Panc1 (cell line): ENCODE measurements around the gene BMP2K. TPM values are rescaled to one million over a fixed set of nuclear protein-coding genes. Genes with fewer than 3 reads are reported as not detected.

Source experiments
- ATAC-seq: fragments of 200-7000 bp; cut with Tn5 transposase; 2 replicates; pipeline ENCODE4 v1.9.1; 2020; ENCODE audit warnings: mild to moderate bottlenecking, moderate library complexity
- BruUV-seq: library from RNA; stranded (reverse); fragments of 400-500 nt; replicated peaks from 2 replicates; lab custom pipeline; 2021; lab: Mats Ljungman, UMichigan
- CTCF ChIA-PET: fragments of 300-600 bp; sonication (Branson Sonifier 250); formaldehyde crosslinking; loops from one replicate; lab custom pipeline; 2022; ENCODE audit warnings: antibody characterized with exemption; lab: Charles Lee
- POLR2A ChIA-PET: fragments of 300-600 bp; sonication (Branson Sonifier 250); formaldehyde crosslinking; loops from one replicate; lab custom pipeline; 2022; ENCODE audit warnings: antibody characterized with exemption; lab: Charles Lee
- DNase-seq: peaks from one replicate; pipeline ENCODE4 v3.0.0-alpha.2; 2010; ENCODE audit warnings: low read depth, low spot score
- H3K27ac ChIP-seq: 2 replicates; pipeline ENCODE4 v1.5.1; 2011; ENCODE audit warnings: mild to moderate bottlenecking, low read length, inconsistent platforms
- H3K27me3 ChIP-seq: fragments of 200-500 bp; sonication (Bioruptor generic); 2 replicates; pipeline ENCODE4 v1.6.0; 2014; ENCODE audit warnings: low read length, inconsistent platforms; ENCODE audit not compliant: control insufficient read depth, insufficient read depth
- H3K36me3 ChIP-seq: fragments of 200-500 bp; sonication (Bioruptor generic); 2 replicates; pipeline ENCODE4 v1.5.1; 2014; ENCODE audit warnings: inconsistent platforms, mild to moderate bottlenecking, low read length, moderate library complexity; ENCODE audit not compliant: control insufficient read depth, insufficient read depth
- H3K4me1 ChIP-seq: 2 replicates; pipeline ENCODE4 v1.5.1; 2011; ENCODE audit warnings: inconsistent platforms, mild to moderate bottlenecking, low read length, moderate library complexity; ENCODE audit not compliant: control insufficient read depth, insufficient read depth
- H3K4me3 ChIP-seq, 2 experiments: 2 replicates each; pipeline ENCODE4 v1.5.1; 2011 to 2012; ENCODE audit warnings: low read depth in 2 of 2, low read length in 2 of 2, mild to moderate bottlenecking in 2 of 2, inconsistent platforms in 1 of 2, moderate library complexity in 1 of 2
- H3K9me3 ChIP-seq: fragments of 200-500 bp; sonication (Bioruptor generic); 2 replicates; pipeline ENCODE4 v1.5.1; 2014; ENCODE audit warnings: low read depth, mild to moderate bottlenecking, inconsistent platforms, low read length, moderate library complexity; ENCODE audit not compliant: control insufficient read depth, insufficient read depth
- CTCF ChIP-seq: fragments of 450-650 bp; IDR thresholded peaks from 2 replicates; pipeline ENCODE4 v1.5.1; 2017; ENCODE audit warnings: mild to moderate bottlenecking
- POLR2AphosphoS5 ChIP-seq: IDR thresholded peaks from 2 replicates; pipeline ENCODE4 v1.6.1; 2012; ENCODE audit warnings: mild to moderate bottlenecking, low read depth, low read length, moderate library complexity
- REST ChIP-seq, 2 experiments: IDR thresholded peaks; 2 replicates each; pipeline ENCODE4 v1.6.1; 2011 to 2012; ENCODE audit warnings: low read depth in 2 of 2, control low read depth in 1 of 2, low read length in 1 of 2, mild to moderate bottlenecking in 1 of 2, moderate library complexity in 1 of 2; ENCODE audit not compliant: insufficient read depth in 1 of 2
- SIN3A ChIP-seq: IDR thresholded peaks from 2 replicates; pipeline ENCODE4 v1.6.1; 2012; ENCODE audit warnings: low read depth, mild to moderate bottlenecking, low read length, moderate library complexity, borderline replicate concordance; ENCODE audit not compliant: insufficient read depth
- TCF7L2 ChIP-seq: IDR thresholded peaks from 2 replicates; pipeline ENCODE4 v1.6.1; 2011; ENCODE audit warnings: mild to moderate bottlenecking, low read depth, low read length, inconsistent platforms
- in situ Hi-C: cut with HindIII; loops from 2 replicates; pipeline ENCODE4 v1.10.0; 2016; ENCODE audit warnings: low sequenced_read_pairs, low pct_unique_long_range_greater_than_20kb
- intact Hi-C: fragments of 100-400 bp; cut with micrococcal nuclease; formaldehyde crosslinking; loops from one replicate; pipeline ENCODE4 v1.10.0; 2022; ENCODE audit not compliant: unreplicated experiment
- total RNA-seq: library from RNA; stranded (reverse); gene quantifications from one replicate; pipeline ENCODE4 v1.2.1, GENCODE V29; 2021; ENCODE audit not compliant: unreplicated experiment

Gene BMP2K
- total RNA-seq, 1 experiment from 2014 or later = 23.3 TPM

GRCh38 chr4:78799551-78800495, 23.7 kb downstream of the BMP2K start:
- intact Hi-C loops = no loop called here
- no peaks in the 10 kb centered on the region for H3K27me3 ChIP-seq
- no TSS peak for BruUV-seq
- TF ChIP-seq POLR2AphosphoS5 = no peak
- TF ChIP-seq TCF7L2 = no peak
- no peak for TF ChIP-seq SIN3A
- TF ChIP-seq CTCF = no peak
- no peak for TF ChIP-seq REST (IDR thresholded peaks at IDR 0.05; ENCODE audit: insufficient read depth in 1 of 2, low read depth in 2 of 2, low read length in 1 of 2)
- ChIA-PET CTCF (no interaction called here), POLR2A (no interaction called here)
- H3K4me1 ChIP-seq = no peaks in the 10 kb centered on the region
- H3K9me3 ChIP-seq = peaks cover 1% of the 10 kb centered on the region; the same call in 1 of the 2 replicates
- ATAC-seq (no peak), DNase-seq (no peak)
- in situ Hi-C loops = no loop called here
- no peaks in the 10 kb centered on the region; the same call in 1 of the 2 replicates for H3K36me3 ChIP-seq
- no peak overlapping the region for H3K27ac ChIP-seq
- no peak overlapping the region for H3K4me3 ChIP-seq

- in situ Hi-C loops (no loop called here), intact Hi-C loops (no loop called here)
- ChIA-PET CTCF (no interaction called here), POLR2A (no interaction called here)
- DNase-seq = no peak
- no peaks in the 10 kb centered on the region; the same call in 1 of the 2 replicates for H3K36me3 ChIP-seq
- no TSS peak for BruUV-seq
- H3K9me3 ChIP-seq = peaks cover 2% of the 10 kb centered on the region; the same call in 1 of the 2 replicates
- no peaks in the 10 kb centered on the region for H3K27me3 ChIP-seq
- no peak for ATAC-seq
- no peak overlapping the region for H3K27ac ChIP-seq
- H3K4me1 ChIP-seq = no peaks in the 10 kb centered on the region
- no peak overlapping the region for H3K4me3 ChIP-seq
- no peak for TF ChIP-seq REST (IDR thresholded peaks at IDR 0.05; ENCODE audit: insufficient read depth in 1 of 2, low read depth in 2 of 2, low read length in 1 of 2)
These were observed 24.8 kb downstream of the BMP2K start for GRCh38 chr4:78800965-78801364.
